Activated naive CD4-positive, alpha-beta T cell treated with anti-CD3 and anti-CD28 coated beads, Interleukin-2, amount 50 U/mL, for 16 hours (primary cell): ENCODE data around the gene ZNF668.
A peak's percentile ranks its signal among the peaks of the same experiment; 100 is the strongest.

Experiments used
- DNase-seq: peaks from one replicate; pipeline ENCODE4 v3.0.0-alpha.2; 2020

Gene ZNF668

GRCh38 chr16:31080756-31081419 lies 6.8 kb upstream of the ZNF668 start:
- no peak for DNase-seq

GRCh38 chr16:31080035-31080629 lies 6.1 kb upstream of the ZNF668 start:
- DNase-seq = no peak

GRCh38 chr16:31079342-31079944 lies 5.4 kb upstream of the ZNF668 start:
- DNase-seq = no peak

- DNase-seq = no peak
These were observed 4.7 kb upstream of the ZNF668 start for GRCh38 chr16:31078597-31079341.

GRCh38 chr16:31077592-31078396 lies 3.8 kb upstream of the ZNF668 start:
- DNase-seq = no peak

GRCh38 chr16:31077024-31077423 lies 3.0 kb upstream of the ZNF668 start:
- no peak for DNase-seq

GRCh38 chr16:31076319-31076718 lies 2.3 kb upstream of the ZNF668 start:
- no peak for DNase-seq

GRCh38 chr16:31074814-31075183 lies 759 bp upstream of the ZNF668 start:
- DNase-seq = no peak

GRCh38 chr16:31073142-31073969 lies 684 bp downstream of the ZNF668 start:
- peak; percentile 91 for DNase-seq

- DNase-seq = no peak
These were observed 1.4 kb downstream of the ZNF668 start for GRCh38 chr16:31072540-31073141.

GRCh38 chr16:31071861-31072260 lies 2.2 kb downstream of the ZNF668 start:
- no peak for DNase-seq

GRCh38 chr16:31067342-31067741 lies 6.7 kb downstream of the ZNF668 start:
- no peak for DNase-seq

- DNase-seq = no peak
These were observed 9.1 kb downstream of the ZNF668 start for GRCh38 chr16:31064882-31065461.

- DNase-seq = no peak
These were observed 10.0 kb downstream of the ZNF668 start for GRCh38 chr16:31063843-31064611.

- no peak for DNase-seq
These were observed 10.6 kb downstream of the ZNF668 start for GRCh38 chr16:31063495-31063842.

- DNase-seq = no peak
These were observed 12.1 kb downstream of the ZNF668 start for GRCh38 chr16:31061813-31062440.

- no peak for DNase-seq
These were observed 12.8 kb downstream of the ZNF668 start for GRCh38 chr16:31061126-31061812.

- no peak for DNase-seq
These were observed 18.4 kb downstream of the ZNF668 start for GRCh38 chr16:31055613-31056012.

- no peak for DNase-seq
These were observed 21.9 kb downstream of the ZNF668 start for GRCh38 chr16:31052114-31052513.
